Measurements from ENCODE around the gene INSYN2B.

DNA sequence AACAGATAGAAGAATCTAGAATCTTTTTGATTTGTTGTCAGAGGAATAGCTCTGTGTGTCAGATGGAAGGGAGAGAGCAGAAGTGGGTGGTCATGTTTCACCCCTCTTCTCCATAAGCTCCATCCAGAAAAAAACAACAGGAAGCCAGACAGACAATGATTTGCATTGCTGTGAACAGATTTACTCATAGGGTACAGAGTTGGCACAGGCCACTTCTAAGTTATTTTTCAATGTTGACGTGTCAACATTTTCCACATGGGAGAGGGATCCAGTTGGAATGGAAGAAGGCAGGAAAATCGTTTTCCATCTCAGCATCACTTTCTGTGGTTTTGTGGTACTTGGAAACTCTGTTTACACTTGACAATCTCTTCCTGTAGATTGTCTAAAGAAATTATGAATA, 86.7 kb downstream of the INSYN2B start:
- TF ChIP-seq POLR2A (IDR thresholded peaks at IDR 0.05): no peak
- TF ChIP-seq, protein P1, sequence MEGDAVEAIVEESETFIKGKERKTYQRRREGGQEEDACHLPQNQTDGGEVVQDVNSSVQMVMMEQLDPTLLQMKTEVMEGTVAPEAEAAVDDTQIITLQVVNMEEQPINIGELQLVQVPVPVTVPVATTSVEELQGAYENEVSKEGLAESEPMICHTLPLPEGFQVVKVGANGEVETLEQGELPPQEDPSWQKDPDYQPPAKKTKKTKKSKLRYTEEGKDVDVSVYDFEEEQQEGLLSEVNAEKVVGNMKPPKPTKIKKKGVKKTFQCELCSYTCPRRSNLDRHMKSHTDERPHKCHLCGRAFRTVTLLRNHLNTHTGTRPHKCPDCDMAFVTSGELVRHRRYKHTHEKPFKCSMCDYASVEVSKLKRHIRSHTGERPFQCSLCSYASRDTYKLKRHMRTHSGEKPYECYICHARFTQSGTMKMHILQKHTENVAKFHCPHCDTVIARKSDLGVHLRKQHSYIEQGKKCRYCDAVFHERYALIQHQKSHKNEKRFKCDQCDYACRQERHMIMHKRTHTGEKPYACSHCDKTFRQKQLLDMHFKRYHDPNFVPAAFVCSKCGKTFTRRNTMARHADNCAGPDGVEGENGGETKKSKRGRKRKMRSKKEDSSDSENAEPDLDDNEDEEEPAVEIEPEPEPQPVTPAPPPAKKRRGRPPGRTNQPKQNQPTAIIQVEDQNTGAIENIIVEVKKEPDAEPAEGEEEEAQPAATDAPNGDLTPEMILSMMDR (IDR thresholded peaks at IDR 0.05): no peak
- TF ChIP-seq POLR2AphosphoS5 (IDR thresholded peaks at IDR 0.05): no peak

All from gastroesophageal sphincter (tissue), 3 donors.